Thyroid gland (tissue), 4 donors: ENCODE measurements around the gene ARHGEF26. TPM values are rescaled to one million over a fixed set of nuclear protein-coding genes. Genes with fewer than 3 reads are reported as not detected.

ENCODE experiments used
- DNase-seq, 2 donors: peaks; one replicate each; pipeline ENCODE4 v3.0.0-alpha.2; 2019
- H3K27ac ChIP-seq, 3 donors: fragments of 200-600 bp; sonication (generic); 1 replicate in 2 of 3; 2 replicates in 1 of 3; pipeline ENCODE4 v1.5.1; 2016 to 2019; ENCODE audit warnings: mild to moderate bottlenecking in 1 of 3, moderate library complexity in 1 of 3
- H3K27me3 ChIP-seq: fragments of 200-600 bp; sonication (generic); one replicate; pipeline ENCODE4 v1.5.1; 2019
- H3K36me3 ChIP-seq, 2 donors: fragments of 200-600 bp; sonication (generic); one replicate each; pipeline ENCODE4 v1.5.1; 2016 to 2019
- H3K4me1 ChIP-seq, 2 donors: fragments of 200-600 bp; sonication (generic); one replicate each; pipeline ENCODE4 v1.5.1; 2017 to 2019
- H3K4me3 ChIP-seq, 3 donors: fragments of 200-600 bp; sonication (generic); replicated peaks in 1 of 3; 1 replicate in 2 of 3; 2 replicates in 1 of 3; pipeline ENCODE4 v1.5.1; 2016; ENCODE audit warnings: mild to moderate bottlenecking in 1 of 3
- H3K9me3 ChIP-seq: fragments of 200-600 bp; sonication (generic); one replicate; pipeline ENCODE4 v1.5.1; 2017
- POLR2A ChIP-seq, 2 donors: fragments of 450-650 bp; IDR thresholded peaks; one replicate each; pipeline ENCODE4 v1.6.1; 2017; ENCODE audit warnings: antibody characterized with exemption in 2 of 2, mild to moderate bottlenecking in 2 of 2, moderate library complexity in 1 of 2
- WGBS, 2 donors: methylation state at CpG; one replicate each; pipeline ENCODE4 v1.1.5; 2017; 5-methylcytosine and 5-hydroxymethylcytosine counted together
- intact Hi-C: fragments of 100-400 bp; cut with DNase I; formaldehyde crosslinking; loops from one replicate; pipeline ENCODE4 v1.15.1; 2023
- total RNA-seq, 4 donors: library from RNA; depleted of rRNA; stranded (reverse); fragments of >200 nt; gene quantifications; one replicate each; pipeline ENCODE4 v1.2.3, GENCODE V29; 2016
- TF ChIP-seq, protein P1 (sequence below), 6 experiments: fragments of 200-600 bp in 3 of 6; fragments of 450-650 bp in 3 of 6; sonication (generic) in 3 of 6; IDR thresholded peaks; one replicate each; pipeline ENCODE4 v1.5.1; 2016 to 2019; ENCODE audit warnings: antibody characterized with exemption in 6 of 6, mild to moderate bottlenecking in 2 of 6, inconsistent platforms in 1 of 6, moderate library complexity in 1 of 6

Gene ARHGEF26
- total RNA-seq, 4 donors from 2014 or later: 15.8 to 18.0 (median 16.9) TPM

DNA sequence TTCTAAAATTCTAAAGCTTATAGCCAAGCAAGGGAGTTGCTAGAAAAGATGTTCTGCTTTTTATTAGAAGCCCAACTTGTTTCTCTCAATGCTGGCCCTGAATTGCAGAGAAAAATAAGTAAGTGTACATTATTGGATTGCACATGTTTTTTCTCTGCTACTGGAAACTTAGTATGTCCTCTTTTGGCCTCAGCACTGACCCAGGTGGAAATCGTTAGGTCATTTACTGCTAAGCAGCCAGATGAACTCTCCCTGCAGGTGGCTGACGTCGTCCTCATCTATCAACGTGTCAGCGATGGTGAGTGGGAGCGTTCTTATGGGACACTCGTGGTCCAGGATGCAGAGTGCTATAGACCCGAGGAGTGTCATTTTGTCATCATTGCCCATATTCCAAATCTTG is 133.3 kb downstream of the ARHGEF26 start:
- no peak for DNase-seq
- intact Hi-C loops: loop anchor here (10.0 kb wide), 1 partner anchor 150 kb away; no protein-coding TSS in a partner anchor
- 86 to 88% methylated on average over 8 of the region's 8 CpGs for WGBS, 2 donors

GRCh38 chr3:154273381-154273780 is 152.2 kb downstream of the ARHGEF26 start:
- Histone ChIP-seq H3K27me3 (no peaks in the 10 kb centered on the region), H3K9me3 (no peaks in the 10 kb centered on the region), H3K36me3 (peaks cover 17 to 29% of the 10 kb centered on the region in 2 donors), H3K4me1 (no peaks in the 10 kb centered on the region), H3K4me3 (no peak overlapping the region), H3K27ac (no peak overlapping the region)
- TF ChIP-seq, protein P1, sequence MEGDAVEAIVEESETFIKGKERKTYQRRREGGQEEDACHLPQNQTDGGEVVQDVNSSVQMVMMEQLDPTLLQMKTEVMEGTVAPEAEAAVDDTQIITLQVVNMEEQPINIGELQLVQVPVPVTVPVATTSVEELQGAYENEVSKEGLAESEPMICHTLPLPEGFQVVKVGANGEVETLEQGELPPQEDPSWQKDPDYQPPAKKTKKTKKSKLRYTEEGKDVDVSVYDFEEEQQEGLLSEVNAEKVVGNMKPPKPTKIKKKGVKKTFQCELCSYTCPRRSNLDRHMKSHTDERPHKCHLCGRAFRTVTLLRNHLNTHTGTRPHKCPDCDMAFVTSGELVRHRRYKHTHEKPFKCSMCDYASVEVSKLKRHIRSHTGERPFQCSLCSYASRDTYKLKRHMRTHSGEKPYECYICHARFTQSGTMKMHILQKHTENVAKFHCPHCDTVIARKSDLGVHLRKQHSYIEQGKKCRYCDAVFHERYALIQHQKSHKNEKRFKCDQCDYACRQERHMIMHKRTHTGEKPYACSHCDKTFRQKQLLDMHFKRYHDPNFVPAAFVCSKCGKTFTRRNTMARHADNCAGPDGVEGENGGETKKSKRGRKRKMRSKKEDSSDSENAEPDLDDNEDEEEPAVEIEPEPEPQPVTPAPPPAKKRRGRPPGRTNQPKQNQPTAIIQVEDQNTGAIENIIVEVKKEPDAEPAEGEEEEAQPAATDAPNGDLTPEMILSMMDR (IDR thresholded peaks at IDR 0.05): no peak
- no peak for TF ChIP-seq POLR2A (IDR thresholded peaks at IDR 0.05)
- 84 to 91% methylated on average over 2 of the region's 2 CpGs for WGBS, 2 donors
- no peak for DNase-seq
- intact Hi-C loops: no loop called here

More for the DNA sequence above, 133.3 kb downstream of the ARHGEF26 start:
- Histone ChIP-seq H3K36me3 (peaks cover 5 to 14% of the 10 kb centered on the region in 2 donors), H3K27me3 (no peaks in the 10 kb centered on the region), H3K4me1 (no peaks in the 10 kb centered on the region), H3K27ac (no peak overlapping the region), H3K9me3 (no peaks in the 10 kb centered on the region), H3K4me3 (no peak overlapping the region)
- TF ChIP-seq, protein P1 (IDR thresholded peaks at IDR 0.05): no peak
- TF ChIP-seq POLR2A (IDR thresholded peaks at IDR 0.05): no peak

GRCh38 chr3:154274348-154274747 is 153.2 kb downstream of the ARHGEF26 start:
- WGBS, 2 donors: 63 to 70% methylated on average over 2 of the region's 2 CpGs
- no peak overlapping the region for H3K4me3 ChIP-seq
- no peaks in the 10 kb centered on the region for H3K4me1 ChIP-seq
- H3K9me3 ChIP-seq: no peaks in the 10 kb centered on the region
- intact Hi-C loops: no loop called here
- H3K27ac ChIP-seq: no peak overlapping the region
- no peaks in the 10 kb centered on the region for H3K27me3 ChIP-seq
- DNase-seq: no peak
- H3K36me3 ChIP-seq: peaks cover 17 to 29% of the 10 kb centered on the region in 2 donors
- TF ChIP-seq, protein P1 (IDR thresholded peaks at IDR 0.05): no peak
- TF ChIP-seq POLR2A (IDR thresholded peaks at IDR 0.05): no peak

DNA sequence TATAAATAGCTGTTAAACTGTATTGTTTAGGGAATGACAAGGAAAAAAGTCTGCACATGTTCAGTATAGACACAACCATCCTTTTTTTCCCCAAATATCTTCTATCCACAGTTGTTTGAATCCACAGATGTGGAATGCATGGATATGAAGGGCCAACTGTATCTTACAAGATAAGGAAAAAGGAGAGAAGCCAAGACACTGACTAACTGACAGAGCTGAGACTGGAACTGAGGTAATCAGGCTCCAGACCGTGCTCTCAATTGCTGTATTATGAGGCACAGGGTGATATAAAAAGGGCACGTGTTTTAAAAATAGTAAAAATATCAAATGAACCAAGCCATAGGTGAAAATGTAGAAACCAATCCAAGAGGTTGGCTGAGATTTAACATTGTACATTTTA is 154.1 kb downstream of the ARHGEF26 start:
- no peak for DNase-seq
- H3K27ac ChIP-seq: no peak overlapping the region
- TF ChIP-seq, protein P1 (IDR thresholded peaks at IDR 0.05): no peak
- no peak for TF ChIP-seq POLR2A (IDR thresholded peaks at IDR 0.05)
- peaks cover 17 to 34% of the 10 kb centered on the region in 2 donors for H3K36me3 ChIP-seq
- intact Hi-C loops: no loop called here
- no peaks in the 10 kb centered on the region for H3K9me3 ChIP-seq
- no peak overlapping the region for H3K4me3 ChIP-seq
- H3K27me3 ChIP-seq: no peaks in the 10 kb centered on the region
- no peaks in the 10 kb centered on the region for H3K4me1 ChIP-seq
- WGBS, 2 donors: 92 to 94% methylated on average over 2 of the region's 2 CpGs

DNA sequence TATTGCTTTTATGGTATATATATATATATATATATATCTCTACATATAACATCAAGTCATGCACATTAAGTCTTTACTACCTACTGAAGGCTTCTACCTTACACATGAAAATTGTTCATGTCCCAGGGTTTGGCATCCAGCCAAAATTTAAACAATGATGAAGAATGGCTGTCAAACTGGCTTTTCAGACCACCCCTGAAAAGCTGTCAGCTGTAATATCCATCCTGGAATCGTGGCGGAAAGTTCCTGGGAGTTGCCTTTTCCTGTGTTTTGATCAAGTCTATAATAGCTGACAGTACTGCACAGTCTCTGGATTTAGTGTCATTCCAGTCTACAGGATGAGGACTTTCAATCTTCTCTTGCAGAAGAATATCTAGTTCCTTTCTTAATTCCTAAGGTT is 154.8 kb downstream of the ARHGEF26 start:
- H3K27ac ChIP-seq: no peak overlapping the region
- no peaks in the 10 kb centered on the region for H3K27me3 ChIP-seq
- H3K4me1 ChIP-seq: no peaks in the 10 kb centered on the region
- no peak for DNase-seq
- H3K36me3 ChIP-seq: peaks cover 22 to 34% of the 10 kb centered on the region in 2 donors
- 62 to 79% methylated on average over 2 of the region's 2 CpGs for WGBS, 2 donors
- intact Hi-C loops: no loop called here
- TF ChIP-seq, protein P1 (IDR thresholded peaks at IDR 0.05): no peak
- no peak for TF ChIP-seq POLR2A (IDR thresholded peaks at IDR 0.05)
- H3K4me3 ChIP-seq: no peak overlapping the region
- H3K9me3 ChIP-seq: no peaks in the 10 kb centered on the region
